Dermis microvascular lymphatic vessel endothelial cell (primary cell): ENCODE measurements around the gene CLIC4. TPM values are rescaled to one million over a fixed set of nuclear protein-coding genes. Genes with fewer than 3 reads are reported as not detected.
"Not testable (repeated sequence)": the region's sequence is repeated elsewhere in the genome, so short reads cannot be mapped to it uniquely, and the experiment has no call there.

ENCODE experiments used
- DNase-seq, 2 donors: peaks; one replicate each; pipeline versions ENCODE4 v3.0.0 to v3.0.0-alpha.2; 2010; ENCODE audit warnings: low read depth in 2 of 2
- total RNA-seq: library from RNA; depleted of rRNA; stranded (reverse); fragments of >200 nt; gene quantifications from 2 replicates; pipeline ENCODE4 v1.2.1, GENCODE V29; 2014

CLIC4 gene
- 141 and 173 TPM in 2 replicates for total RNA-seq

DNA sequence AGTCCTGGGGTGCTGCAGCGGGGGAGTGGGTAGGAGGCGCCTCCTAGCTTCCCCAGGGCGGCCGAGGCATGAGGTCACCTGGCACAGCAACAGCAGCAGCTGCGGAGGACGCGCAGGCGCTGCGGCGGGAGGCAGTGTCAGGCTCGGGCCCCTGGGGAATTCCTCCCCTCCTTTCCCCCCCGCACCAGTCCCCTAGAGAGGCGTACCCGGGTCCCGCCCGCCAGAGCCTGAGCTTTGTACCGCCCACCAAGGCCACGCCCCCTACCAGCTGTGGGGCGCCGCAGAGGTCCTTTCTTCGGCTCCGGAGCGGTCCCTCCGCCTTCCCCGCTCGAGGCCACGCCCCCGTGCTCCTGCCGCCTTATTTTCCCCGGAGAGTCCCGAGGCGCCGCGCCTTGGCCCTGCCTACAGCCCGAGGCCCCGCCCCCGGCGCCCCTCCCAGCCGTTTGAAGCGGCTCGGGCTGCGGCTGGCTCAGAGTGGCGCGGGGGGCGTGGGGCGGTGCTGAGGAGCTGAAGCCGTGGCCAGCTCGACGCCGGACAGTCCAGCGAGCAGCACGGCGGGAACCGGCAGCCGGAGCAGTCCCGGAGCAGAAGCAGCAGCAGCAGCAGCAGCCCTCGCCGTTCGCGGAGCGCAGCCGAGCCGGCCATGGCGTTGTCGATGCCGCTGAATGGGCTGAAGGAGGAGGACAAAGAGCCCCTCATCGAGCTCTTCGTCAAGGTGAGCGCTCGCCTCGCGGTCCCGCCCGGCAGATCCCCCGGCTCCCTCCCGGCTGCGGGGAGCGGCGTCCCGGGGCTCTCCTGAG lies at the start of gene CLIC4:
CLIC4 (plus strand) TSS at position 537 of the 800 bp plus-strand sequence; CDS start at position 644, 107 bp downstream.
- DNase-seq = peak; percentile 89 to 99

DNA sequence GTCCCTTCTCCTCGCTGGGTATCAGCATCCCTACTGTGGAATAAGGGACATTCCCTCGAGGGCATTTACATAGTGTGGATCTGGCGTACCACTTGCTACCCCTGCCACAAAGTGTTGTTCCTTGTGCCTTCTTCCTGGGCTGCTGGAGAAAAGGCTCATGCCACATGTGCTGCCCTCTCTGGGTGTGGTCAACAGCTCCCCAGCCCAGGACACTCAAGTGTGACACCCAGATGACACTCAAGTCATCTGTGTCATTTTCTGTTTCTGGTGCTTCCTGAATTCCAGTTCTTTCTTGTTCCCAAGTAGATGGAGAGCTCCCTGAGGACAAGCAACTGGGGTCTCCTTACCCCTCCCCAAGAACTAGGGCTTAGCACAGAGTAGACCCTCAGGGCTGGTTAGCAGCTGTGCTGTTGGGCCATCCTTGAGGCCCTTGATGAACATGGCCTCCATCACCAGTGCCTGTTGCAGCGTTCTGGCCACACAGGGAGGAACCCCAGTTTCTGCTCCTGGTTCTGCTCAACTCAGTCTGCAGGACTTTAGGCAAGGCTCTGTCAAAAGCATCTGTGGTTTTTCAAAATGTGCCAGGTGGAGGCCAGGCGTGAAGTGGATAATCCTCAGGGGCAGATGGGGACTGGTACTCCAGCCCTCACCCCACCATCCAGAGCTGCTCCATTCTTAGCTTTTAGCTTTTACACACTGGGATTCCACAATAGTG lies 49.0 kb upstream of the CLIC4 start:
- DNase-seq = no peak

DNA sequence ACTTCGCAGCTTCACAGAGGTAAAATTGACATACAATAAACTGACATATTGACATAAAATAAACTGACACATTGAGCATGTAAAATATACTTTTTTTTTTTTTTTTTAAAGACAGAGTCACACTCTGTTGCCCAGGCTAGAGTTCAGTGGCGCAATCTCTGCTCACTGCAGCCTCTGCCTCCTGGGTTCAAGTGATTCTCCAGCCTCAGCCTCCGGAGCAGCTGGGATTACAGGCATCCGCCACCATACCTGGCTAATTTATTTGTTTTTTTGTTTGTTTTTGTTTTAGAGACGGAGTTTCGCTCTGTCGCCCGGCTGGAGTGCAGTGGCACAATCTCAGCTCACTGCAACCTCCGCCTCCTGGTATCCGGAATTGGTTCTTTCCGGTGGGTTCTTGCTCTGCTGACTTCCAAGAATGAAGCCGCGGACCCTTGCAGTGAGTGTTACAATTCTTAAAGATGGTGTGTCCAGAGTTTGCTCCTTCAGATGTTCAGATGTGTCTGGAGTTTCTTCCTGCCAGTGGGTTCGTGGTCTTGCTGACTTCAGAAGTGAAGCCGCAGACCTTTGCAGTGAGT lies 48.4 kb upstream of the CLIC4 start:
- DNase-seq = no peak

DNA sequence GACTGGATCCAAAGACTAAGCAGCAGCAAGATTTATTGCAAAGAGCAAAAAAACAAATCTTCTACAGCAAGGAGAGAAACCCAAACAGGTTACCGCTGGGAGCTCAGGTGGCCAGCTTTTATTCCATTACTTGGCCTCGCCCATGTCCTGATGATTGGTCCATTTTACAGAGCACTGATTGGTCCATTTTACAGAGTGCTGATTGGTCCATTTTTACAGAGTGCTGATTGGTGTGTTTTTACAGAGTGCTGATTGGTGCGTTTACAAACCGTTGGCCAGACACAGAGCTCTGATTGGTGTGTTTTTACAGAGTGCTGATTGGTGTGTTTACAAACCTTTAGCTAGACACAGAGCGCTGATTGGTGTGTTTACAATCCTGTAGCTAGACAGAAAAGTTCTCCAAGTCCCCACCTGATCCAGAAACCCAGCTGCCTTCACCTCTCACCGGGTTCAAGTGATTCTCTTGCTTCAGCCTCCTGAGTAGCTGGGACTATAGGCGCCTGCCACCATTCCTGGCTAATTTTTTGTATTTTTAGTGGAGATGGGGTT lies 47.7 kb upstream of the CLIC4 start:
- not testable (repeated sequence) for DNase-seq

GRCh38 chr1:24698326-24698725 lies 46.9 kb upstream of the CLIC4 start:
- not testable (repeated sequence) for DNase-seq

DNA sequence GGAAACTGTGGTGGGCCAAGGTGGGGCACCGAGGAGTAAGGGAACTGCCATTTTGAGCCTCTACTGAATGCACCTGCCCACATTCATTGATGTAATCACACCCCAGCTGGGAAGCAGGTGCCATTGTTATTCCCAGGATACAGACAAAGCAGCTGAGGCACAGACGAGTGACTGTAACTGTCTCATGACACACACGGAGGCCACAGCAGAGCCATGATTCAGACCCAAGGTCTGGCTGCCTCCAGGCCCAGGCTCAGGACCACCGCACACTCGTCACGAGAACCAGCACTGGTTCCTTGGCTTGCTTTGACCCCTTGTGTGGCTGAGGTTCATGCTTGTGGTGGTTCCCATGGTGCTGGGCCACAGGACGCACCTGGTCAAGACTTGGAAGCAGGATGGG lies 45.6 kb upstream of the CLIC4 start:
- DNase-seq = peak in 1 of 2 donors; percentile 62

- no peak for DNase-seq
Measured at GRCh38 chr1:24702511-24703293, 42.5 kb upstream of the CLIC4 start.

DNA sequence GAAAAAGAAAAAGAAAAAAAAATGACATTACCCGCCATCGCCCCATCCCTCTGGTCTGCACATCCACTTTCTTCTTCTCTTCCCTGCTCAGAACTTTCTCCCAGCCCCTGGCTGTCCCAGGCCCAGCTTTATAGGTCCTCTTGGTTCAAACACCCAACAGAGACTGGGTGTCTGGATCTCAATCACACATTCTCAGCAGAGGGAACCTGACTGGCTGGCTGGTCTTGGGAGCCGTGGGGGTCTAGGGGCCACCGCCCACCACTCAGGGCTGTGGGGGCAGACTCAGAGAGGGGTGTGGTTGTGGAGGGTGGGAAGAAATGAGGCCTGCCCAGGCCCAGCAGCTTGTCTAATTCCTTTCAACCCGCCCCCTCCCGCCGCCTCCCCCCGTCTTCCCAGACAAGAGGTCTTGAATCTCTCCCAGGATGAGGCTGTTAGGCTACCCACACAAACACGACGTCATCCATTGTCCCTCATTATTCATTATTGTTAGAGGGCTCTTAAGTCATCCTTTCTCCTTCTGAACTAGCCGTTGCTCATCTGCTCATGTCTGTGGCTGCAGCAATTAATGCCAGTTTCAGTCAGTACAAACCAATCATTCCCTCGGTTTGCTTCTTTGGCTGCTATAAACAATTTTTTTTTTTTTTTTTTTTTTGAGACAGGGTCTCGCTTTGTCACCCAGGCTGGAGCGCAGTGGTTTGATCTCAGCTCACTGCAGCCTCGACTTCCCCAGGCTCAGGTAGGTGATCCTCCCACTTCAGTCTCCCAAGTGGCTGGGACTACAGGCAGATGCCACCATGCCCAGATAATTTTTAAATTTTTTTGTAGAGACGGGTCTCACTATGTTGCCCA lies 40.6 kb upstream of the CLIC4 start:
- DNase-seq = peak in 1 of 2 donors; percentile 54

- peak; percentile 87 to 96 for DNase-seq
Measured at GRCh38 chr1:24705260-24706073, 39.8 kb upstream of the CLIC4 start.

DNA sequence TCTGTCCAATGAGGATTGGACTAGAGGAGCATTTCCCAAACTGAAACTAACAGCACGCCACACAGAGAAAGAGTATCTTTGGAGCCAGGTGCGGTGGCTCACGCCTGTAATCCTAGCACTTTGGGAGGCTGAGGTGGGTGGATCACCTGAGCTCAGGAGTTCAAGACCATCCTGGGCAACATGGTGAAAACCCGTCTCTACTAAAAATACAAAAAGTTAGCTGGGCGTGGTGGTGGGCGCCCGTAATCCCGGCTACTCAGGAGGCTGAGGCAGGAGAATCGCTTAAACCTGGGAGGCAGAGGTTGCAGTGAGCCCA lies 39.2 kb upstream of the CLIC4 start:
- not testable (repeated sequence) for DNase-seq

DNA sequence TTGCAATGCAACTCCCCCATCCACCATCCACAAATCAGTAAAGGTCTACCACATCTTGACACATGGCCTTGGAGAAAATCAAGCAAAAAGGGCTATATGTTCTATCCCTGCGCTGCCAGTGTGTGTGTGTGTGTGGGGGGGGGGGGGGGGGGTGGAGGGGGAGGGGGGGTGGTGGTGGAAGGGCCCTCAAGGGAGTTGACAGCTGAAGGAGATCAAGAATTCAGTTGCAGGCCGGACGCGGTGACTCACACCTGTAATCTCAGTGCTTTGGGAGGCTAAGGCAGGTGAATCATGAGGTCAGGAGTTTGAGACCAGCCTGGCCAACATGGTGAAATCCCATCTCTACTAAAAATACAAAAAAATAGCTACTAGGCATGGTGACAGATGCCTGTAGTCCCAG lies 37.6 kb upstream of the CLIC4 start:
- peak in 1 of 2 donors; percentile 55 for DNase-seq

DNA sequence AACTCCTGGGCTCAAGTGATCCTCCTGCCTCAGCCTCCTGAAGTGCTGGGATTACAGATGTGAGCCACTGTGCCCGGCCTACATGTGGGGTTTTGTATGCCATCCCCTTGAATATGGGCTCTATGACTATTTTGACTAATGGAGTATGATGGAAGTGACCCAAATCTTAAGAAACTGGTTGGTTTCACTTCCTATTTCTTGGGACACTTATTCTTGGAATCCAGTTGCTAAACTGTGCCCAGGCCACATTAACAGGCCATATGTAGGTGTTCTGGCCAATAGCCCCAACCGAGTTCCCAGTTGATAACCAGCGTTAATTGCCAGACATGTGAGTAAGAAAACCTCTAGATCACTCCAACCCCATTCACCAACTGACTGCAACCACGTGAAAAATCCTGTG lies 36.3 kb upstream of the CLIC4 start:
- no peak for DNase-seq

- no peak for DNase-seq
Measured at GRCh38 chr1:24709791-24710441, 35.3 kb upstream of the CLIC4 start.

DNA sequence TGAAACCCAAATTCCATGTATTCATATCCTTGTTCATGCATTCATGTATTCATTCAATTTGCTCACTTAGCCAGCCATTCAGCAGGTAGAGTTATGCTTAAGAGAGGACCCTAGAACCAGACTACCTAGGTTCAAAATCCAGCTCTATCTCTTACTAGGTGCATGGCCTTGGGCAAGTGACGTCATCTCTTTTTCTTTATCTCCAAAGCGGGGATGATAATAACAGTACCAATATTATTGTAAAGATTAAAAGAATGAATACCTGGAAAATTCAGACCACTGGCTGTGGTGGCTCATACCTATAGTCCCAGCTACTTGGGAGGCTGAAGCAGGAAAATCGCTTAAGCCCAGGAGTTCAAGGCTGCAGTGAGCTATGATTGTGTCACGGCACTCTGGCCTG lies 33.9 kb upstream of the CLIC4 start:
- DNase-seq = no peak

DNA sequence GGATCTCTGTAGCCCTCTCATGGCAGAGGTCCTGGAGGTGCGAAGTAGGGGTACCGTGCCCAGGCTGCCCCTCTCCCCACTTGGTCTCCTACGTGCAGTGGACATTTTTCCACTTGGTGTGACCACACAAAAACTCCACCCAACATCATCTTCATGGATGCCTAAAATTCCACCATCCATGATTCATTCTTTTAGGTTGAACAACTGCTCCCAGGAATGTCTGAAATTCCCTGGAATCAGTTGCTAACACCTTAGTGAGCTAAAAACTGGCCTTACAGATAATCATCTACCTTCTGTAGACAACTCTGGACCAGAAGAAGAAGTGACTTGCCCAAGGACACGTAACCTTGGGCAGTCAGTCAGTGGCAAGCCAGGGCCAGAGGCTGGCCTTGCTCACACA lies 32.1 kb upstream of the CLIC4 start:
- no peak for DNase-seq

DNA sequence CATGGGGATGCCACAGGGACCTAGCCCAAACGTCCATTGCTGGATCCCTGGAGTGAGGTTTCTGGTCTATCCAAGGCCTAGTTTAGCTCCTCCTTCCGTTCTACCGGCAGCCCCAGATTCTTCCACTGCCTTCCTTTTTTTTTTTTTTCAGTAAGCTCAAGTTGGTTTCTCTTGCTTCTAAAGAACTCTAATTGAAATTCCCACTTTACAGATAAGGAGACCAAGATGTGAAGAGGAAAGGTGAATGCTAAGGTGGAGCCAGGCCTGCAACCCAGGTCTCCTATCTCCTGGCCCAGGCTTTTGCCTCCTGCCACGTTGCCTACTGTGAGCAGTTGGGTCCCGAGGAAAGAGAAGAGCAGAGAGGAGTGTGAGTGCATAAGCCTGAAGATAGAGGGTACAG lies 31.5 kb upstream of the CLIC4 start:
- DNase-seq = no peak

DNA sequence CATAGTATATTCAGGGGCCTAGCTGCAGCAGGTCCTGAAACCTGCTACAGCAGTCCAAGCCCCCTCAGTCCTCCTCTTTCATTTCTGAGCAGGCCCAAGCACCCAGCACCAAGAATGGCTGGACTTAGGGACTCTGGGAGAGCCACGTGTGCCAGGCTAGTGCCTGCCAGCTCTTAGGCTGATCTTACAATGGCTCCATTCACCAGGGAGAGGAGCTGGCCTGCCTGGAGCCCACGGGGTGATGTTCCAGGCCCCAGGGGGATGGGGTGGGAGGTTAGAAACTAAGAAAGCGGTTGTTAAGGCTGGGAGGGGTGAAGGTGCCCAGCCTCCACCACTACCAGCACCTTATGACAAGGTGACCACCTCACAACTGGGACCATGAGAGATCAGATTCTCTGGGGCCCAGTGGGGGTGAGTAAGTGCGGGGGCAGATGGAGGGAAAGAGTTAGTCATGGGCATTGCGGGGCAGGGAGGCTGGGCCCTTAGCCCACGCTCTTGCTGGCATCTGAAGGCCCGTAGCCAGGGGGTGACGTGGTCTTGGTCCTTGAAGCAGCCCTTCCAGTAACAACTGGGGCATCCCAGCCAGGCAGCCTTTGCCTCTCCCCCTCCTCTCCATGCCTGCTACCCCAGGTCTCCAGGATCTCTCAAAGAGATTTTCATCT lies 30.3 kb upstream of the CLIC4 start:
- DNase-seq = no peak

- DNase-seq = no peak
Measured at GRCh38 chr1:24715658-24716057, 29.6 kb upstream of the CLIC4 start.
